A673 (cell line): ENCODE measurements around the gene ZC2HC1C. TPM values are rescaled to one million over a fixed set of nuclear protein-coding genes. Genes with fewer than 3 reads are reported as not detected.

Experiments
- BruUV-seq: library from RNA; stranded (reverse); fragments of 400-500 nt; replicated peaks from 2 replicates; lab custom pipeline; 2021; lab: Mats Ljungman, UMichigan
- CTCF ChIA-PET: fragments of 300-600 bp; sonication (Branson Sonifier 250); formaldehyde crosslinking; loops from one replicate; lab custom pipeline; 2022; ENCODE audit warnings: antibody characterized with exemption; lab: Charles Lee
- POLR2A ChIA-PET: fragments of 300-600 bp; sonication (Branson Sonifier 250); formaldehyde crosslinking; loops from one replicate; lab custom pipeline; 2022; ENCODE audit warnings: antibody characterized with exemption; ENCODE audit not compliant: low non-redundant PET; lab: Charles Lee
- DNase-seq: peaks from one replicate; pipeline ENCODE4 v3.0.0-alpha.2; 2015; ENCODE audit warnings: low spot score
- H3K27ac ChIP-seq: fragments of 200-600 bp; sonication (generic); 2 replicates; pipeline ENCODE4 v1.5.1; 2016; ENCODE audit warnings: mixed run types, low read depth, mild to moderate bottlenecking, mixed read lengths, antibody characterized with exemption, low read length; ENCODE audit not compliant: poor library complexity, severe bottlenecking
- H3K27me3 ChIP-seq: fragments of 200-600 bp; sonication (generic); replicated peaks from 2 replicates; pipeline ENCODE4 v1.6.1; 2017; ENCODE audit warnings: mixed run types, low read depth, mild to moderate bottlenecking, mixed read lengths, antibody characterized with exemption, low read length; ENCODE audit not compliant: insufficient read depth, poor library complexity
- H3K36me3 ChIP-seq: fragments of 200-600 bp; sonication (generic); 2 replicates; pipeline ENCODE4 v1.6.1; 2016; ENCODE audit warnings: mixed run types, mild to moderate bottlenecking, mixed read lengths, antibody characterized with exemption, low read length; ENCODE audit not compliant: insufficient read depth, poor library complexity, severe bottlenecking
- H3K4me1 ChIP-seq: fragments of 200-600 bp; sonication (generic); 2 replicates; pipeline ENCODE4 v1.6.1; 2017; ENCODE audit warnings: mixed run types, mild to moderate bottlenecking, mixed read lengths, antibody characterized with exemption, low read length; ENCODE audit not compliant: insufficient read depth, poor library complexity, severe bottlenecking
- H3K4me3 ChIP-seq: fragments of 200-600 bp; sonication (generic); 2 replicates; pipeline ENCODE4 v1.5.1; 2016; ENCODE audit warnings: low read depth, mixed run types, mild to moderate bottlenecking, mixed read lengths, low read length; ENCODE audit not compliant: poor library complexity, severe bottlenecking
- H3K9me3 ChIP-seq: fragments of 200-600 bp; sonication (generic); 2 replicates; pipeline ENCODE4 v1.6.1; 2016; ENCODE audit warnings: mixed run types, low read depth, mild to moderate bottlenecking, mixed read lengths, antibody characterized with exemption, low read length; ENCODE audit not compliant: poor library complexity, severe bottlenecking
- EZH2 ChIP-seq: fragments of 200-600 bp; sonication (generic); IDR thresholded peaks from 2 replicates; pipeline ENCODE4 v1.6.1; 2017; ENCODE audit warnings: borderline replicate concordance, low read depth, mild to moderate bottlenecking, mixed read lengths, antibody characterized with exemption, low read length; ENCODE audit not compliant: poor library complexity, severe bottlenecking
- intact Hi-C: fragments of 100-400 bp; cut with micrococcal nuclease; formaldehyde crosslinking; loops from one replicate; pipeline ENCODE4 v1.10.0; 2022; ENCODE audit not compliant: unreplicated experiment
- total RNA-seq: library from RNA; stranded (reverse); gene quantifications from 2 replicates; pipeline ENCODE4 v1.2.3, GENCODE V29; 2021
- TF ChIP-seq, protein P1 (sequence below): fragments of 300-800, 200-600 bp; sonication (generic); conservative IDR thresholded peaks from 2 replicates; pipeline ENCODE4 v1.5.1; 2017; ENCODE audit warnings: low read depth, mild to moderate bottlenecking, antibody characterized with exemption, low read length, moderate library complexity, mixed read lengths

Gene ZC2HC1C
- total RNA-seq, 1 experiment from 2014 or later = 1.0 TPM

DNA sequence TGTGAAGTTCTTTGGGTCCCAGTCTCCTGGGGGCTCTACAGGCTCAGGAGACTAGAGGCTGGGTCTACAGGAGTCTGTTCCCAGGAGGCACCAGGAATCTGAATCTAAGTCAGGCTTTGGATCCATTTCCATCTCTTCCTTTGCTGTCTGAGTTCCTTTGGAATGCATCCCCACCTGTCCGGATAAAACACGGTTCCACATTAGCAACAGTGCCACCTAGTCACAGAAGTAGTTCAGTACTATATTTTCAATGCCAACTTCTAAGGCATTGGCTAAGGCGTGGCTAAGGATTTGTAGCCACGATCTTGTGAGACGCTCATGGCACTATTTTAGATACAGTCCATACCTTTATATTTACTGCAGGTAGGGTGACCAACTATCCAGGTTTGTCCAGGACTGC is 15.1 kb downstream of the ZC2HC1C start:
- H3K27me3 ChIP-seq = no peaks in the 10 kb centered on the region
- peak; percentile 29 for DNase-seq
- no peak for TF ChIP-seq EZH2
- TF ChIP-seq, protein P1, sequence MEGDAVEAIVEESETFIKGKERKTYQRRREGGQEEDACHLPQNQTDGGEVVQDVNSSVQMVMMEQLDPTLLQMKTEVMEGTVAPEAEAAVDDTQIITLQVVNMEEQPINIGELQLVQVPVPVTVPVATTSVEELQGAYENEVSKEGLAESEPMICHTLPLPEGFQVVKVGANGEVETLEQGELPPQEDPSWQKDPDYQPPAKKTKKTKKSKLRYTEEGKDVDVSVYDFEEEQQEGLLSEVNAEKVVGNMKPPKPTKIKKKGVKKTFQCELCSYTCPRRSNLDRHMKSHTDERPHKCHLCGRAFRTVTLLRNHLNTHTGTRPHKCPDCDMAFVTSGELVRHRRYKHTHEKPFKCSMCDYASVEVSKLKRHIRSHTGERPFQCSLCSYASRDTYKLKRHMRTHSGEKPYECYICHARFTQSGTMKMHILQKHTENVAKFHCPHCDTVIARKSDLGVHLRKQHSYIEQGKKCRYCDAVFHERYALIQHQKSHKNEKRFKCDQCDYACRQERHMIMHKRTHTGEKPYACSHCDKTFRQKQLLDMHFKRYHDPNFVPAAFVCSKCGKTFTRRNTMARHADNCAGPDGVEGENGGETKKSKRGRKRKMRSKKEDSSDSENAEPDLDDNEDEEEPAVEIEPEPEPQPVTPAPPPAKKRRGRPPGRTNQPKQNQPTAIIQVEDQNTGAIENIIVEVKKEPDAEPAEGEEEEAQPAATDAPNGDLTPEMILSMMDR = peak; percentile 43
- H3K4me3 ChIP-seq = no peak overlapping the region
- H3K36me3 ChIP-seq = peaks cover 32% of the 10 kb centered on the region
- H3K9me3 ChIP-seq = no peaks in the 10 kb centered on the region
- intact Hi-C loops = no loop called here
- CTCF ChIA-PET = no interaction called here
- H3K4me1 ChIP-seq = no peaks in the 10 kb centered on the region
- H3K27ac ChIP-seq = no peak overlapping the region
- POLR2A ChIA-PET = no interaction called here
- BruUV-seq = no TSS peak

DNA sequence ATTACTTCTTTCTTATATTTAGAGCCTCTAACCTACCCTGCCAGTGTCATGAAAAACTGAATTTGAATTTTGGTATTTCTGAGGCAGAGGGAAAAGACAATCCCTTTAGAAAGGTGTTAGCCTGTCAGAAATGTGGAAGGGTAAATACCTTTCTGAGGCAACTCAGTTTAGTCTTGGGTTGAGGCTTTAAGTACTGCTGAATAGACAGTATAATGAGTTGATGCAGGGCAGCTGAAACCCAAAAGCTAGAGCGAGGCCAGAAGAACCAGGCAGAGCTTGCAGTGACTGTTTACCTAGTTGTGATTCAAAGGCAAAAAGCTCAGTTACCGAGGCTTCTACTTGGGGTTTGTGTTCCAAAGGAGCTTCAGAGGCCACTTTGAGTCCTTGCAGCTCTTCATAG is 18.7 kb downstream of the ZC2HC1C start:
- no peak for TF ChIP-seq EZH2
- TF ChIP-seq, protein P1 = no peak
- H3K9me3 ChIP-seq = no peaks in the 10 kb centered on the region
- CTCF ChIA-PET = interaction anchor here (0.6 to 1.5 kb wide), 8 partner anchors 34 to 479 kb away, joined by 3 to 13 read pairs (median 6); no protein-coding TSS in a partner anchor
- H3K36me3 ChIP-seq = peaks cover 35% of the 10 kb centered on the region
- intact Hi-C loops = loop anchor here (1.0 to 5.0 kb wide), 3 partner anchors 142 to 226 kb away; no protein-coding TSS in a partner anchor
- H3K27me3 ChIP-seq = no peaks in the 10 kb centered on the region
- no peak overlapping the region for H3K4me3 ChIP-seq
- no peak overlapping the region for H3K27ac ChIP-seq
- no peak for DNase-seq
- POLR2A ChIA-PET = no interaction called here
- H3K4me1 ChIP-seq = no peaks in the 10 kb centered on the region
- no TSS peak for BruUV-seq

DNA sequence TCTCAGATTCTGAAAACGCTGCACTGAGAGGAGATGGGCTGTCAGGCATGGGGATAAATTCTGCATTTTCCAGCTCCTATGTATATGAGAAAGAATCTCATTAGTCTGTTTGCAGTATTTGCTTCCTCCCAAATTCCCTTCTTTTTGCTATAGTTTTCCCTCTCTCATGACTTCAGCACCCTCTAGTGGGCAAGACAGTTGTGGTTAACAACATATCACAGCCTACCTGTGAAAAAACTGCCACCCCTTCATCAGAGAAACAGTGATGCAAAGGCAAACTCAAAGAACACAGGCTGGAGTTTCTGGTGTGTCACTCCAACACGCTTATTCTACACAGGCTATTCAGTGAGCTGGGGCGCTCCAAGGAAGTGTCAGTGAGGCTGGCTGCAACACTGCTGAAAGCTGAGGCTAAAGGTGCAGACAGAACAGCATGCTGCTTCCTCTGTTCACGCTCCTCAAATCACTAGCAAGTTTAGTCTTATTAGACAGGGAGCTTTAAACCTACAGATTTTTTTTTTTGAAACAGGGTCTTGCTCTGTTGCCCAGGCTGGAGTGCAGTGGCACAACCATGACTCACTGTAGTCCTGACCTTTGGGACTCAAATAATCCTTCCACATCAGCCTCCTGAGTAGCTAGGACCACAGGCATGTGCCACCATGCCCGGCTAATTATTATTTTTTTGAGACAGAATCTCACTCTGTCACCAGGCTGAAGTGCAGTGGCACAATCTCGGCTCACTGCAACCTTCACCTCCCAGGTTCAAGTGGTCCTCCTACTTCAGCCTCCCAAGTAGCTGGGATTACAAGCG is 19.3 kb downstream of the ZC2HC1C start:
- Histone ChIP-seq H3K36me3 (peaks cover 36% of the 10 kb centered on the region), H3K27me3 (no peaks in the 10 kb centered on the region), H3K27ac (no peak overlapping the region), H3K9me3 (no peaks in the 10 kb centered on the region), H3K4me1 (no peaks in the 10 kb centered on the region), H3K4me3 (no peak overlapping the region)
- ChIA-PET POLR2A (no interaction called here), CTCF (interaction anchor here (0.6 to 1.5 kb wide), 10 partner anchors 35 to 480 kb away, joined by 3 to 13 read pairs (median 4); no protein-coding TSS in a partner anchor)
- BruUV-seq = no TSS peak
- no peak for TF ChIP-seq EZH2
- TF ChIP-seq, protein P1 = peak; percentile 86
- DNase-seq = peak; percentile 82
- intact Hi-C loops = loop anchor here (1.0 to 5.0 kb wide), 3 partner anchors 142 to 226 kb away; no protein-coding TSS in a partner anchor
